Neural progenitor cell (in vitro differentiated cells): ENCODE data around the gene KSR1. TPM values are rescaled to one million over a fixed set of nuclear protein-coding genes. Genes with fewer than 3 reads are reported as not detected.

Experiments
- DNase-seq: peaks from one replicate; pipeline ENCODE4 v3.0.0-alpha.2; 2016; ENCODE audit warnings: low spot score
- H2AFZ ChIP-seq: fragments of 200-600 bp; sonication (generic); replicated peaks from 2 replicates; pipeline ENCODE4 v1.6.1; 2016; ENCODE audit warnings: antibody characterized with exemption
- H3F3A ChIP-seq: fragments of 200-600 bp; sonication (generic); 2 replicates; pipeline ENCODE4 v1.6.1; 2016; ENCODE audit warnings: antibody characterized with exemption, low read depth
- H3K27ac ChIP-seq: fragments of 200-600 bp; sonication (generic); 2 replicates; pipeline ENCODE4 v1.5.1; 2016; ENCODE audit warnings: mild to moderate bottlenecking
- H3K27me3 ChIP-seq: fragments of 200-600 bp; sonication (generic); 2 replicates; pipeline ENCODE4 v1.6.1; 2016; ENCODE audit warnings: mild to moderate bottlenecking, moderate library complexity
- H3K36me3 ChIP-seq: fragments of 200-600 bp; sonication (generic); 2 replicates; pipeline ENCODE4 v1.5.1; 2016
- H3K4me1 ChIP-seq: fragments of 200-600 bp; sonication (generic); 2 replicates; pipeline ENCODE4 v1.6.1; 2016; ENCODE audit warnings: mixed run types
- H3K4me2 ChIP-seq: fragments of 200-600 bp; sonication (generic); 2 replicates; pipeline ENCODE4 v1.6.1; 2016
- H3K4me3 ChIP-seq: fragments of 200-600 bp; sonication (generic); 2 replicates; pipeline ENCODE4 v1.5.1; 2016
- H3K79me2 ChIP-seq: fragments of 200-600 bp; sonication (generic); 2 replicates; pipeline ENCODE4 v1.6.1; 2016; ENCODE audit warnings: low read depth
- H3K9ac ChIP-seq: fragments of 200-600 bp; sonication (generic); 2 replicates; pipeline ENCODE4 v1.6.1; 2016
- H3K9me3 ChIP-seq: fragments of 200-600 bp; sonication (generic); 2 replicates; pipeline ENCODE4 v1.5.1; 2016; ENCODE audit warnings: low read depth
- H4K20me1 ChIP-seq: fragments of 200-600 bp; sonication (generic); 2 replicates; pipeline ENCODE4 v1.6.1; 2016; ENCODE audit warnings: low read depth
- H3K27ac Mint-ChIP-seq: 3 replicates; pipeline ENCODE4 v1.8.0; 2021; ENCODE audit warnings: mixed read lengths
- H3K27me3 Mint-ChIP-seq: 2 replicates; pipeline ENCODE4 v1.8.0; 2022; ENCODE audit warnings: low read depth, mild to moderate bottlenecking, inconsistent platforms, moderate library complexity, mixed read lengths; ENCODE audit not compliant: insufficient read depth
- H3K36me3 Mint-ChIP-seq: 3 replicates; pipeline ENCODE4 v1.8.0; 2021; ENCODE audit warnings: mixed read lengths
- H3K4me1 Mint-ChIP-seq: 3 replicates; pipeline ENCODE4 v1.8.0; 2021; ENCODE audit warnings: mixed read lengths
- H3K4me3 Mint-ChIP-seq: 3 replicates; pipeline ENCODE4 v1.8.0; 2021; ENCODE audit warnings: mild to moderate bottlenecking, moderate library complexity, mixed read lengths
- H3K9me3 Mint-ChIP-seq: 3 replicates; pipeline ENCODE4 v1.8.0; 2020; ENCODE audit warnings: mixed read lengths
- CTCF ChIP-seq: fragments of 200-600 bp; sonication (generic); IDR thresholded peaks from 2 replicates; pipeline ENCODE4 v1.5.1; 2017; ENCODE audit warnings: antibody characterized with exemption, mild to moderate bottlenecking
- EZH2 ChIP-seq: fragments of 200-600 bp; sonication (generic); IDR thresholded peaks from 2 replicates; pipeline ENCODE4 v1.6.1; 2017; ENCODE audit warnings: antibody characterized with exemption, mild to moderate bottlenecking, moderate library complexity
- EZH2phosphoT487 ChIP-seq: fragments of 200-600 bp; sonication (generic); IDR thresholded peaks from 2 replicates; pipeline ENCODE4 v1.6.1; 2017; ENCODE audit warnings: antibody characterized with exemption
- total RNA-seq: library from RNA; depleted of rRNA; stranded (reverse); fragments of >200 nt; gene quantifications from 2 replicates; pipeline ENCODE4 v1.2.3, GENCODE V29; 2015; ENCODE audit warnings: low replicate concordance

The KSR1 gene
- total RNA-seq, 1 donor from 2014 or later = 16.4 TPM

GRCh38 chr17:27624539-27624938 lies 168.3 kb downstream of the KSR1 start:
- Mint-ChIP-seq H3K36me3 (peaks cover 6% of the 10 kb centered on the region), H3K4me1 (no peaks in the 10 kb centered on the region), H3K27ac (no peak overlapping the region), H3K9me3 (no peaks in the 10 kb centered on the region), H3K4me3 (no peak overlapping the region), H3K27me3 (no peaks in the 10 kb centered on the region)
- H3K27ac ChIP-seq = no peak overlapping the region
- no peak for DNase-seq
- no peaks in the 10 kb centered on the region for H3K9me3 ChIP-seq
- H3K36me3 ChIP-seq = no peaks in the 10 kb centered on the region
- H3F3A ChIP-seq = no peaks in the 10 kb centered on the region
- H3K9ac ChIP-seq = no peak overlapping the region
- H3K79me2 ChIP-seq = no peaks in the 10 kb centered on the region
- no peaks in the 10 kb centered on the region for H4K20me1 ChIP-seq
- TF ChIP-seq CTCF (no peak), EZH2phosphoT487 (no peak), EZH2 (no peak)
- H2AFZ ChIP-seq = no peak overlapping the region
- peaks cover 5% of the 10 kb centered on the region for H3K4me1 ChIP-seq
- no peak overlapping the region for H3K4me2 ChIP-seq
- H3K27me3 ChIP-seq = no peaks in the 10 kb centered on the region
- H3K4me3 ChIP-seq = no peak overlapping the region

- peaks cover 6% of the 10 kb centered on the region for H3K36me3 Mint-ChIP-seq
- peaks cover under 1% of the 10 kb centered on the region for H3K4me1 Mint-ChIP-seq
These were observed 169.6 kb downstream of the KSR1 start for GRCh38 chr17:27625856-27626255.

GRCh38 chr17:27627514-27627913 lies 171.3 kb downstream of the KSR1 start:
- H3F3A ChIP-seq = no peaks in the 10 kb centered on the region
- TF ChIP-seq CTCF (no peak), EZH2phosphoT487 (no peak), EZH2 (no peak)
- no peaks in the 10 kb centered on the region for H4K20me1 ChIP-seq
- H2AFZ ChIP-seq = no peak overlapping the region
- H3K9ac ChIP-seq = no peak overlapping the region
- H3K79me2 ChIP-seq = no peaks in the 10 kb centered on the region
- Mint-ChIP-seq H3K4me1 (peaks cover 6% of the 10 kb centered on the region), H3K27me3 (peaks cover 2% of the 10 kb centered on the region), H3K9me3 (no peaks in the 10 kb centered on the region), H3K36me3 (peaks cover 6% of the 10 kb centered on the region), H3K27ac (no peak overlapping the region), H3K4me3 (no peak overlapping the region)
- H3K4me2 ChIP-seq = no peak overlapping the region
- no peaks in the 10 kb centered on the region for H3K27me3 ChIP-seq
- no peaks in the 10 kb centered on the region for H3K4me1 ChIP-seq
- no peak for DNase-seq
- no peak overlapping the region for H3K4me3 ChIP-seq
- H3K9me3 ChIP-seq = no peaks in the 10 kb centered on the region
- no peaks in the 10 kb centered on the region for H3K36me3 ChIP-seq
- no peak overlapping the region for H3K27ac ChIP-seq

More at GRCh38 chr17:27625856-27626255, 169.6 kb downstream of the KSR1 start:
- Mint-ChIP-seq H3K9me3 (no peaks in the 10 kb centered on the region), H3K27ac (no peak overlapping the region), H3K4me3 (no peak overlapping the region), H3K27me3 (no peaks in the 10 kb centered on the region)
- H3K4me1 ChIP-seq = peaks cover 5% of the 10 kb centered on the region
- H3K27me3 ChIP-seq = no peaks in the 10 kb centered on the region
- H3K27ac ChIP-seq = no peak overlapping the region
- no peak overlapping the region for H3K9ac ChIP-seq
- H2AFZ ChIP-seq = no peak overlapping the region
- no peak overlapping the region for H3K4me2 ChIP-seq
- H3K36me3 ChIP-seq = no peaks in the 10 kb centered on the region
- TF ChIP-seq EZH2phosphoT487 (no peak), CTCF (no peak), EZH2 (no peak)
- no peaks in the 10 kb centered on the region for H4K20me1 ChIP-seq
- H3K4me3 ChIP-seq = no peak overlapping the region
- no peaks in the 10 kb centered on the region for H3K9me3 ChIP-seq
- no peak for DNase-seq
- H3K79me2 ChIP-seq = no peaks in the 10 kb centered on the region
- no peaks in the 10 kb centered on the region for H3F3A ChIP-seq
